ENCODE measurements around the gene MAD1L1.

MAD1L1 gene

DNA sequence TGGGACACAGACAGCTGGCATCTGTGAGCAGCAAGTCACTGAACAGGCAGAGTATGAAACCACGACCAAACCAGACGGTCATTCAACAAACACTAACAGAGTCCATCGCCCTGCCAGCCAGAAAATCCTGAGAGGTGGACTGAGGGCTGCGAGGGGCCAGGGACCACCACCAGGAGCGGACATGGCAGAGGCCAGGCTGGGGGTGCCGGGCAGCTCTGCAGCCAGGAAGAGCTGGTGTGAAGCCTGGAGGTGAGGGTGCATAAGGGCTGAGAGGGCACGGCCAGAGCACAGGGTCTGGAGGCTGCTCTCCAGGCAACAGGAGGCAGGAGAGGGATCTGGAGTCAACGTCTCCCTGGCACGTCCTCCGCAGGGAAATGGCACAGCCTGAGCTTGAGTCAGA lies 15.5 kb downstream of the MAD1L1 start:
- no peak for DNase-seq

DNA sequence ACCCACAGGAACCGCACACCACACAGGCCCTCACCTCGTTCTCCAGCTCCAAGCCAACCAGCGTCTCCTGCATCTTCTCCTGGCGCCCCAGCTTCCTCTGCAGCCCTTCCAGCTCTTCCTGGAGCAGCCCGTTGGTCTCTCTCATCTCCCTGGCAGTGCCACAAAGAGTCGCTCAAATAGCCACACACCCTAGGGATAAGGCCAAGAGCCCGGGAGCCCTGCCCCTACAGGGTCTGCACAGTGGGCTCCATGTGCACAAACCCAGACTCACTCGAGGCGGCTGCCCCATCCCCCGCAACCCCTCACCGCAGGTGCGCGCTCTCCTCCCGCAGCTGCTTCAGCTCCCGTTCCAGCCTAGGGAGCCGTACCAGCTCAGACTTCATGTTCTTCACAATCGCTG lies 16.9 kb downstream of the MAD1L1 start:
- no peak for DNase-seq

DNA sequence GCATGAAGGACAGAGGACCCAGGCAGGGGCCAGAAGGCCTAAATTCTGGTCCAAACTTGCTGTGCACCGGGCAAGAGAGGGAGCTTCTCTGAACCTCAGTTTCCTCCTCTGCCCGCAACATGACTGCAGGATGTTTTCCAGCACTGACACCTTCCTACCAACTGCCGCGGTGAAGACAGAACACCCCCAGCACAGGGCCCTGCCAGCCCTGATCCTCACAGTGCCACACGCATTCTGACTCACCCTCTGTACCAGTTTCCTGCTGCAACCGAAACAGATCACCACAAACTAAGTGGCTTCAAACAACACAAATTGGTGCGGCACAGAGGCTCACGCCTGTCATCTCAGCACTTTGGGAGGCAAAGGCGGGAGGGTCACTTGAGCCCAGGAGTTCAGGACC lies 18.1 kb downstream of the MAD1L1 start:
- DNase-seq, result no peak

DNA sequence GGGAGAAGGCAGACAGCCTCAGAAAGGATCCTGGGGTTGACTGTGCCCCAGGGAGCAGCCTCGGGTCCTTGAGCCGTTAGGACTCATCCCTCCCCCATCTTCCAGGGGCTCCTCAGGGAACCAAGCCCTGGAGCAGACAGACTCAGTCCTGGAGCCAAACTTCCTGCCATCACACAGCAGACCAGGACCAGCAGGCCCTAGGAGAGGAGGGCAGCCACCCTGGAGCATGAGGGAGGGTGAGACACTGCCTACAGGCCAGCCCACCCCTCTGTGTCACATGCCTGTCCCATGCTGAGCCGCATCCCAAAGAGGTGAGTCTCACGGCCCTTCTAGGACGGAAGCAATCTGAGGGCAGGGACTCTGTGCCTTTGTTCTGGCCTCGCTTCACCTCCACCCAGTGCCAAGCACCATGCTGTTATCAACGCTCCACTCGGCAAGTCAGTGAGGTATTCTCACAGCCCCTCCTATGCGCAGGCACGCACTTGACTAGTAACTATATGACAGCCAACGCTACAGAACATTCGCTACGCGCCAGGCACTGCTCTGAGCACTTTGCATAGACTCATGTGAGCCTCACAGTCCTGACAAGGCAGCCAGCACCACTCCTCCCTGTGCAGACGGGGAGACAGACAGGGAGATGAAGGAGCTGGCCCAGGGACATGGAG lies 19.1 kb downstream of the MAD1L1 start:
- no peak for DNase-seq

DNA sequence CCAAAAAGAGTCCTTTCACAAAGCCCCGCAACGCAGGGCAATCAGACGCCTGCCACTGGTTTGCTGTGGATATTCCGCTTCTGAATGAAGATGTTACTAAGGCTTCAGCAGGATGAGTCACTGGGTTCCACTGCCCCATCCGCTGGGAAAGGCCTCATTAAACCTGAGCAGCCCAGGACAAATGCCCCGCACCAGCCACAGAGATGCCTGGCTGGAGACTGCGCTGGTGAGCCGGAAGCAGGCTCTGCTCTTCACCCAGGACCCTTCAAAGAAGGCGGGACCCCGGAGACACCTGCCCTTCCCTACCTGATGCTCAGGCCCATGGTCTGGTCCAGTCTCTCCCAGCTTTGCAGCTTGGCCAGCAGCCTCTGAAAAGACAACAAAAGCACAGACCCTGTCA lies 19.8 kb downstream of the MAD1L1 start:
- no peak for DNase-seq

DNA sequence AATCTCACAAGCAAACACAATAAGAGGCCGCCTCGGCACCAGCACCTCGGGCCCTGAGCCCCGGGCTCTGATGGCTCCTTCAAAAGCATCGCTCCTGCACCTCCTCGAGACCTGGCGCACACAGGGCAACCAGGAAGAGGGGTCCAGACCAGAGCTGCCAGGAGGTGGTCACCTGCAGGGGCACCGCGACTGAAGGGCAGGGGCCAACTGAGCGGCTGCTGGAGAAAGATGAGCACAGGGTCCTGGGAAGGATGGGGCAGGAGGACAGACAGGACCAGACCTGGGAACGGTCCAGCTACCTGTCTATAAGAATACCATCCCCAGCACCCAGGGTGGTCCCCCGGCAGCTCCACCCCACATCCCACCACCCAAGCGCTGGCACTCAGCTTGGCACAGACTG lies 20.8 kb downstream of the MAD1L1 start:
- DNase-seq, result no peak

DNA sequence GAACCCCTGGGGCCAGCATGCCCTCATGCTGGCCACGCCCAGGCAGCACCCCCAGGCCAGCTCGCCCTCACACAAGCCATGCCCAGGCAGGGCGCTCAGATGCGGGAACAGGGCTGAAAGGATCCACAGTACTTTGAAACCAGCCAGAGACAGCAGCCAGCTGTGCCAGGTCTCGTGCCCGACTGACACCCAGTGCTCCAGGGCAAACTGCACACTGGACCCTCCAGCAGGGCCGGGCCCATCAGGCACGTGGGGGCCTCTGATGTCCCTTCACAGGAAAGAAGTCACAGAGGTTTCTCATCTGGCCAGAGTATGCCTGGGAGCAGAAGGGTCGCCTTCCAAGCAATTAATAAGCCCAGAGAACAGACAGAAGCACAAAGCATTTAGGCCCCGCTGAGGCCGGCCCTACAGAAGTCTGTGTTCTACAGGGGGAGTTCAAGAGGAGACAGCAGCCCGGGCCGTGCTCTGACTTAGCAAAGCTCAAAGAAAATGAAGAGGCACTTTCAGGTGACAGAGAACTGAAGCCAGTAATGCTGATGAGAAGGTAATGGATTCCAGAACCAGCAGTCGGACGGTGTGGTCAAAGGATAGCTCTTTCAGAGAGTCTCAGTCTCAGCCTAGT lies 21.4 kb downstream of the MAD1L1 start:
- no peak for DNase-seq

DNA sequence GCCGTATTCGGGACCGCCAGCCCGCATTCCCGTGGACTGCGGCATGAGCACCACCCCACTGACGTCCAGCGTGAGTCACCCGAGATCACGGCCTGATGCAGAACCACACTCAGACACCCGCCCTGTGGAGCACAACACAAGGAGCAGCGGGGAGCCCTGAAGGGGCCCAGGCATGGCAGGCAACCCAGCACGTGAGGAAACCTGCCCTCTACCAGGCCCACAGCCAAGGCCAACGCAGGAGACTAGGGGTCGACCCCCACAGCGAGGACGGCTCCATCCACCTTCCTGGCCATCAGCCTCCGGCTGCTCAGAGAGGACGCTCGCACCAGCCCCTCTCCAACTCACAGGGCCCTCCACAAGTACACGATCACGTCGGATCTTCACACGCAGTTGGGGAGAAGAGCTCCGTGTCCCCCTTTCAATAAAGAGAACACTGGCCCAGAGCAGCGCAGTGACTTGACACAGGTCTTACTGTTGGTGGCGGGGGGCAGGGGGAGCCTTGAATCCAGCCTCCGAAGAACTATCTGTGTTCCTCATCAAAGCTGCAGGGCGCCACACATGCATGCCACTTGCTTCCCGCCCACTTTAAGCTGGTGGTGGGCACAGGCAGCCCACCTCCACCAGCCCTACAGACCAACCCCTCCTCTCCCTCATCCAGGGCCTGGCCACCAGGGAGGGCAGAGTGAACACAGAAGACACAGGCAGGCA lies 22.0 kb downstream of the MAD1L1 start:
- no peak for DNase-seq

DNA sequence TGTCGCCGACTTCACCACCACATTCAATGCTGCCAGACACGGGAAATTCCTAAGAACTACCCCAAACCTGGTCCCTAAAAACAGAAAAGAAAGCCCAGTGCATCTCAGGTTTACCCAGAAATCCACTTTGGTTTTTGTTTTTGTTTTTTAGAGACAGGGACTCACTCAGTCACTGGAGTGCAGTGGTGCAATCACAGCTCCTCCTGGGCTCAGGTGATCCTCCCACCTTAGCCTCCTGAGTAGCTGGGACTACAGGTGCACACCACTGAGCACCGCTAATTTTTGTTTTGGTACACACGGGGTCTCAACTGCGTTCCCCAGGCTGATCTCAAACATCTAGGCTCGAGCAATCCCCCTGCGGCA lies 22.8 kb downstream of the MAD1L1 start:
- no peak for DNase-seq

DNA sequence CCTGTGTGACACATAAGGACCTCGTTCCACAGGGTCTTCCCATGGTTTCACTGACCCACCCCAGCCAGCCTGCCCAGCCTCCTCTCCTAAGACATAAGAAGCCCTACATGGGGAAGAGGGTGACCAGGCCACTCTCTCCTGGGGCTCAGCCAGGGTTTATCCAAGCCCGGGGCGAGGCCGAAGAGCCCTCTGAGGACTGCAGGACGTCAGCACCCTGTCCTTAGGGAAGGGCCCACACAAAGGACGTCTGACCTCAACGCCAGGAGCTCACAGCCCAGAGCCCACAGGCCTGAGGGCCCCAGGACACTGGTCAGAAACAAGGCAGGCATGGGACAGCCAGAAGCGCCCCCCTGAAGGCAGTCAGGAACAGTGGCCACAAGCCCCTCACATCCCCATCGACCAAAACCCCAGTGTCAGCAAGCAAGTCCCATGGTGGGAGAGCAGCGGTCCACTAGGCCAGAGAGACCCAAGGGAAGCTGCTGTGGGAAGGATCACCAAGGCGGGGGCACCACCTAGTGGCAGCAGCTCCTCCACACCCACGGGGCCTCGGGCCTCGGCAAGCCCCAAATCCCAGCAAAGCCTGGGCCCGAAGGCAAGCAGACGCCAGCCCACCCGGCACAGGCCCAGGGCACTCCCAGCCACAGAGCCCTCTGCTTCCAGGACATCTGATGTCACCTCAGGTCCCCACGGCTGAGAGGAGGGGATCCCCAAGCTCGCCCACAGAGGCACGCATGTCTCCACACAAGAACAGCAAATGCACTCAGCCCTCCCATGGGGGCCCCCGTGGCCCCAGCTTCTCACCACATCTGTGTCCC lies 23.4 kb downstream of the MAD1L1 start:
- peak; percentile 36 for DNase-seq

DNA sequence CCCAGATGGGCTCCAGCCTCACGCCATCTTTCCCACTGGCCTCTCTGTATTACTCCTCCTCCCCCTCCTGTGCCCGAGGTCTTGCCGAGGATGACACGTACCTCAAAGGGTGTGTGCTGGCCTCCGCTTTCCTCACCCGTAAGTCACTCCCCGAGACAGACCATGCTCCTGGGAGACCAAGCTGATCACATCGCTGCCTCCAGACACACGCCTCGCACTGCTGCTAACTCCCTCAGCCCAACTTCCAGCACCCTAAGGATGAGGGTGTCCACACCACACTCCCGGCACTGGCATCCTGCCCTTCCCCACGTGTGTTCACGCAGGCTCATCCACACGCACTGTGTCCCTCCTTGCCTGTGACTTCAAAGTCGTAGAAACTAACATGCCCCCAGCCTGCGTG lies 24.0 kb downstream of the MAD1L1 start:
- DNase-seq, result no peak

DNA sequence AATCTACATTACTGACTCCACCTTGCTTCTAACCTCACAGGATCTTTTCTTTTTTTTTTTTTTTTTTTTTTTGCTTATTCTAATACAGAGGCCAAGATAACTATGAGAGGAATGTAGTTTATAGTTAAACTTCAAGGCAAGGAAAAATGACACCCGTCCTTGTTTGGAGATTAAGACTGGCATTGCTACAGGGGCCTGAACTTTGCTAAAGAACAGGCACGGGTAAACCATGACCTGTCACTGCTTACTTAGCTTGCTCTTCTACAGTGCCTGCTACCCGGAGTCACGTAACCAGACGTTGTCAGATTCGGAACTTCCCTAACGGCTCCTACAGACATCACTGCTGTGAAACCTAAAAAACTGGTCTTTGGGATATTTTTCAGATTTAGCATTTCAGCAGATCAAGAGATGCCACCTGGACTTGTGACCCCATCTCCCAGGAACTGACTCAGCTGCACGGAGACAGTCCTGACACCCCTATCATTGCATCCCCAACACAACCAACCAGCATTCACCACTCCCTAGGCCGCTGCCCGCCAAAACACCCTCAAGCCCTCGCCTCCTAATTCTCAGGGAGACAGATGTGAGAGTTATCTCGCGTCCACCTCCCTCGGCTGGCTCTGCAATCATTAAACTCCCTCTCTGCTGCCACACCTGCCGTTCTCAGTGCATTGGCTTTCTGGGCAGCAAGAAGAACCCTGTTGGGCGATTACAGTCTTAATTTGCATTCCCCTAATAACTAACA lies 27.5 kb downstream of the MAD1L1 start:
- DNase-seq, result no peak

DNA sequence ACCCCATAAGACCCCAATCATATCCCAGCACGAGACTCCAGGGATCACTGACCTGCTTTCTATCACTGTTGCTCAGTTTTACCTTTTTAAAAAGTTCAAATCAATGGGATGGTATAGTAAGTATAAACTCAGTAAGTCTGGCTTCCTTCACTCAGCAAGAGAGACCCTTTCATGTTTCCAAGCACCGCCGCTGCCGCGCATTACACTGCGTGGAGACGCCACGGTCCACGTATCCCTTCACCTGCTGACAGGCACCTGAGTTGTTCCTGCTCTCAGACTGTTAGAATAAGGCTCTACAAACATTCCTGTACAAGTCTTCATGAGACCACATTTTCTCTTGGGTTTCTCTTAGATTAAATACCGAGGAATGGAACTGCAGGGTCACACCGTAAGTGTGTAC lies 28.3 kb downstream of the MAD1L1 start:
- no peak for DNase-seq

DNA sequence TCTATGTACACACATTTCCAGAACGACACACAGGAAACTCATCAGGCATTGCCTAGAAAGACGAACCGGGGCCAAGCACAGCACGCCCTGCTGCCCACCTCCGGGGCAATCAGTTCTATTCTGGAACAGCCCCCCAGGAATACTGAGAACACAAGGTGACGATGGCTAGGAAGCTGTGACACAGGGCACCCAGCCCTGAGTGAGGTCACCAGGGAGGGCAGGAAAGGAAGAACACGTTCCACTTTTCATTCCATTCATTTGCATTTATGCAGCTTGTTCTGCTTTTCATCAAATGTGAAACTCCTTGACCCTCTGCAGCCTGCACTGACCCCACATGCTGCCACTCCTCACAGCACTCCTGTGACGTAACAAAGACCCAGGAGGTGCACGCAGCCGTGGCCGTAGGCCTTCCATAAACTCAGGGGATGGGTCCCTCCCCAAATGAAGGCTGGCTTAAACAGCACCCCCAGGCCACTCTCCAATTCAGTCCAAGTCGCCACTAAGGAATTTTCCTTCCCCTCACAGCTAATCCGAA lies 28.9 kb downstream of the MAD1L1 start:
- no peak for DNase-seq

DNA sequence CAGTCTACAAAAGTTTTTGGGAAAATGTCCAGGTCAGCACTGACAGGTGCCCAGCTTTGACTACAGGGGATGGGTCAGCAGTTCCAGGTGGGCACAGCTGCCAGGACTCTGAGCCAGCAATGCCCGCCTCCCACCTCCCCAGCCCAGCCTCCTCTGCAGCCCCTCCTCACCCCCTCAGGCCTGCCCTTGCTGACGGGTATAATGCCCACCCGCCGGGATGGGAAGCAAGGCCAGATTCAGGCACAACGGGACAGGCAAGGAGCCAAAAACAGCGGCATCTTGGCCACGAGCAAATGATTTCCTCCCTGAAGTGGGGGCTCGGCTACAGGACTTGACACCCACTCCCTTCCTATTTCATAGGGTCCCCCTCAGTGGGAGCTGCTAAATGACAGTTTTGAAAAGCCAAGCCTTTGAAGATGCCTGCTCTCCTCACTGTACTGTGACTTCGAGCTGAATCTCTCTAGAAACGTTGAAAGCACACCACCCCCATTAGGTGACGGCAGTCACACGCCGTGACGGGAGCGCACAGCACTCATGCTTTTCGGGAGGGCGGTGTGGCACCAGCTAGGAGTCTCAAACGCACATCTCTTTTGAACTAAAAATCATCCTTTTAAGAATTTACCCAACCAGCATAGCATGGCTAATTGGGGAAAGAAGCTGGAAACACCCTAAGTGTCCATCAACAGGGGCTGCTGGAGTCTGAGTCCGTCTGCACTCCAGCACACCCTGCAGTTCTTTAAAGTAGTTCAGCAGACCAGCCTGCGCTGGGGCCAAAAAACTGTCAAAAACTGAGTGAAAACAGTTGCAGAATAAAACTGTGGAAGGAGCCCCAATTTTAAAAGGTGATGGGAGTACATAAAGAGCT lies 29.6 kb downstream of the MAD1L1 start:
- DNase-seq, result no peak

DNA sequence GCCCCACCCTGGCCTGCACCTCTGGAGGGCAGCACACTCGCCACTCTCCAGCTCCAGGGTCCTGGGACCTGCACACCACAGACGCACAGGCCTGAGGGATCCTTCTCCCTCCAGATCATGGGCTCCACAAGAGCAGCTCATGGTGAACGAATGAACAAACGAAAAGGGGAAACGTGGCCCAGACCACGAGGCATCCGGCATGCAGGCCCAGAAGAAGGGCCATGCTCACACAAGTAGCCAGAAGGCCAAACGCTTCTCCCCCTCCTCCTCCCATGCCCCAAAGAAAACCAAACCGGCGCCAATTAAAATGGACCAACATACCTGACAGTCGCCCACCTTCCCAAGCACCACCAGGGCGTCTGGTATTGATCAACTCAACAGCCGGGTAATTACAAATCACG lies 30.4 kb downstream of the MAD1L1 start:
- DNase-seq, result no peak

DNA sequence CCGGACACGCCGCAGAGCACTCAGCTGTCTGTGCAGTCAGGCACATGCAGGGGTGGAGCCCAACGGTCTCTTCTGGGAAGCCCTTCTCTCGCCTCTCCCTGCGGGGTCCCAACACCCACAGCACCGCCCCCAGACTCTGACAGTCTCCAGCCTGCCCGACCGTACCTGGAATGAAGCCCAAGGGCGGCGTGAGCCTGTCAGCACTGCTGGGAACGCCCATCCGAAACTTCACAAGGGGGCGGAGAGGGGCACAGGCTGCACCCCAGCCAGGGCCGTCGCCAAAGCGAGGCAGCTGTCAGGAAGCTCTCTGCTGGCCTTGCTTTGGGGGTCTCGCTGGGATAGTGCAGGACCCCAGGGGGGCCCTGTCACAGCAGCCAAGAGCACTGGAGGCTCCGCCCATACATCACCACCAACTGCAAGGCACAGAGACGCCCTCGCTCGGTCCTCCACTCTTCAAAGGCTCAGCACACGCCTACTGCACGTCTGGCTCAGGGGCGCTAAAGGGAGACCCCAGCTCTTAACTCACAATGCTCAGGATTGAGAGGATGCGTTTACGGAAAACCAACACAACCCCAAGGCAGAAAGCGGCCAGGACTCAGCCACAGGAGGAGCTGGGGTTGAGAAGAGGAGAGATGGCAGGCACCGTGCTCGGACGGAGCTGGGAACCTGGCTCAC lies 30.9 kb downstream of the MAD1L1 start:
- DNase-seq, result no peak

DNA sequence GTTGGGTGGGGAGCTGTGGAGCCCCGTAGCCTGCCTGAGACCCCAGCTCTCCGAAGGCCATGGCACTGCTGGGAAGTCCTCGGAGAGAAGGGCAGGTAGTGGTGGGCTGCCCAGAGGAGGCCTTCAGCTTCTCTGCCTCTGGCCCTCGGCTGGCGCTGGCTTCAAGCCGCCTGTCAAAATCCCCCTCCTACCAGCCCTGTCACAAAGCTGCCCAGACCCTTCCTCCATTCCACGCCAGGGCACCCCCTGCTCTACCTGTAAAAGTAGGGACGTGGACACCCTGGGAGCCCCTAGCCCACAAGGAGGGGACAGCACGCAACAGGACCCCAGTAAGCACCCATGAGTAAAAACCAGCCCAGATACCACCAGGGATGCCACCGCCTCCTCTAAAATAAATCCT lies 31.6 kb downstream of the MAD1L1 start:
- no peak for DNase-seq

DNA sequence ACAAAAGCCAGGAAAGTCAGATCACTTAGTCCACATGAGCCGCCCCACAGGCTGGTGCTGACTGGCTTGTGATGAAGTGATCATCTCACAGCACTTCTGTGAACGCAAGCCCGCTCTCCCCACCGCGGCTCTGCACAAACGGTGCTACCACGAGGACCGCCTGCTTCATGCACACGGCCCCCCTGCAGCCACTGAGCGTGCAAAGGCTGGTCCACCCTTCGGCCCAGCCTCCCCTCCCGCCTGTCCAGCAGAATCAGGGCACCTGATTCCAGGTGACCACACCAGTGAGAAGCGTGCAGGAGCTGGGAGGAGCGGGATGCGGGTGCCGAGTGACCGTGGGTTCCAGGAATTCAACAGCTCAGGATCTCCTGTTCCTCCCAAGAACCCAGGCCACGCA lies 32.2 kb downstream of the MAD1L1 start:
- no peak for DNase-seq

DNA sequence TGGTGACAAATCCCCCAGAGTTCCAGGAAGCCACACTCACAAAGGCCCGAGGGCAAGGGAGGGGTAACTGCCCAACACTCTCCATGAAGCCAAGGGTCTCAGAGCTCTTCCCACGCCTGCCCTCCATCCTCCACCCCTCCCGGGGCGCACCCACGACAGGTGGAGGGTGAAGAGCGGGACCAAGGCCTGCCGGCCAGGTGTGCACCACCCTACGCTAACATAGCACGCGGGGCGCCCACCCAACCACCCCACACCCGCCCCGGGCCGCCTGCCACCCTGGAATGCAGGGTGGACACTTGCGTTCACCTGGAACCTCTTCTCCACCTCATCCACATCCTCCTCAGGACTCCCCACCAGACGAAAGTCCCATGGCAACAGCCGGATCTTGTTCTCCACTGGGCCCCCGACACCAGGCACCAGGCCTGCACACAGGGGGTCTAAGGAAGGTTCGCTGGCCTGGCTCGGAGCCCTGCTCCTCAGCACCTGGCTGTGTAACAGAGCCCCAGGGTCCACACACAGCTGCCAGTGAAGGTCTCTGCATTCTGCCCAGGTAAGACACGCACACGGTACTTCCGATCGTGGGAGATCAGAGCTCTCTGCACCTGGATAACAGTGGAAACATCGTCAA lies 32.7 kb downstream of the MAD1L1 start:
- DNase-seq, result no peak

DNA sequence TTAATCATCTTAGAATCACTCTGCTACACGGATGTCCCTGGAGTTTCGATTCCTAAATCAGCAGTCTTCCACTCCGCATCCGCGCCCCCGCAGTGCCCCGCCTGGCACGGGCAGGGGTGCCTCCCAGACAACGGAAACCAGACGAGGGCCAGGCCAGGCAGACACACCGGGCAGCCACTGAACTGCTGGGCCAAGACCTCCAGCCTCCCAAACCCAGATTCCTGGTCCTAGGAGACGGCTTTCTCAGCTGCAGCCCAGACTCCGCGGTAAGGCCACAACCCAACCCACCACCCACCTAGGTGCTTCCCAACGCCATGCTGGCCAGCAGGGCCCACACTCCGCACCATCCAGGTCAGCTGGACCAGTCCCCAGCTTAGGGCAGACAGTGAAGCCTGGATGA lies 33.2 kb downstream of the MAD1L1 start:
- no peak for DNase-seq
